Caco-2 (cell line): Measurements from ENCODE around the gene RD3L. TPM values are rescaled to one million over a fixed set of nuclear protein-coding genes. Genes with fewer than 3 reads are reported as not detected.

ENCODE experiments used
- BruUV-seq: library from RNA; stranded (reverse); fragments of 400-500 nt; replicated peaks from 2 replicates; lab custom pipeline; 2021; lab: Mats Ljungman, UMichigan
- CTCF ChIA-PET: fragments of 300-600 bp; sonication (Branson Sonifier 250); formaldehyde crosslinking; loops from one replicate; lab custom pipeline; 2022; ENCODE audit warnings: antibody characterized with exemption; lab: Charles Lee
- POLR2A ChIA-PET: fragments of 300-600 bp; sonication (Branson Sonifier 250); formaldehyde crosslinking; loops from one replicate; lab custom pipeline; 2022; ENCODE audit warnings: antibody characterized with exemption; lab: Charles Lee
- DNase-seq, 2 experiments: peaks; one replicate each; pipeline versions ENCODE4 v3.0.0 to v3.0.0-alpha.2; 2020 to 2022
- H3K27me3 ChIP-seq: replicated peaks from 2 replicates; pipeline ENCODE4 v1.6.0; 2011; ENCODE audit warnings: low read length; ENCODE audit not compliant: control insufficient read depth, insufficient read depth
- H3K36me3 ChIP-seq: 2 replicates; pipeline ENCODE4 v1.5.1; 2011; ENCODE audit warnings: low read length; ENCODE audit not compliant: control insufficient read depth, insufficient read depth
- H3K4me1 ChIP-seq: fragments of 250-450 bp; sonication (Bioruptor Pico); 2 replicates; pipeline ENCODE4 v1.5.1; 2020; ENCODE audit warnings: mild to moderate bottlenecking
- H3K4me3 ChIP-seq: 2 replicates; pipeline ENCODE4 v1.5.1; 2011; ENCODE audit warnings: low read depth, mild to moderate bottlenecking, control low read depth, low read length
- H3K9me3 ChIP-seq: fragments of 250-450 bp; sonication (Bioruptor Pico); 2 replicates; pipeline ENCODE4 v1.5.1; 2020; ENCODE audit warnings: mild to moderate bottlenecking, moderate library complexity
- H3K27ac Mint-ChIP-seq: one replicate; pipeline ENCODE4 v1.8.0; 2022; ENCODE audit warnings: mixed read lengths; ENCODE audit not compliant: unreplicated experiment
- H3K27me3 Mint-ChIP-seq: one replicate; pipeline ENCODE4 v1.8.0; 2022; ENCODE audit warnings: mixed read lengths; ENCODE audit not compliant: insufficient read depth, unreplicated experiment
- H3K36me3 Mint-ChIP-seq: one replicate; pipeline ENCODE4 v1.8.0; 2022; ENCODE audit warnings: mild to moderate bottlenecking, mixed read lengths; ENCODE audit not compliant: insufficient read depth, unreplicated experiment
- H3K4me1 Mint-ChIP-seq: one replicate; pipeline ENCODE4 v1.8.0; 2022; ENCODE audit warnings: low read depth, mixed read lengths; ENCODE audit not compliant: unreplicated experiment
- H3K4me3 Mint-ChIP-seq: one replicate; pipeline ENCODE4 v1.8.0; 2022; ENCODE audit warnings: mild to moderate bottlenecking, moderate library complexity, mixed read lengths; ENCODE audit not compliant: unreplicated experiment
- H3K9me3 Mint-ChIP-seq: one replicate; pipeline ENCODE4 v1.8.0; 2022; ENCODE audit warnings: mixed read lengths; ENCODE audit not compliant: unreplicated experiment
- intact Hi-C: fragments of 100-400 bp; cut with micrococcal nuclease; formaldehyde crosslinking; loops from one replicate; pipeline ENCODE4 v1.10.0; 2022; ENCODE audit not compliant: unreplicated experiment
- total RNA-seq: library from RNA; stranded (reverse); gene quantifications from 2 replicates; pipeline ENCODE4 v1.2.3, GENCODE V29; 2022
- TF ChIP-seq, protein P1 (sequence below), 2 experiments: fragments of 200-600 bp in 1 of 2; IDR thresholded peaks; 1 replicate in 1 of 2; 2 replicates in 1 of 2; pipeline versions ENCODE4 v1.5.1 to v1.8.0; 2011 to 2022; ENCODE audit warnings: antibody characterized with exemption in 1 of 2, control low read depth in 1 of 2, inconsistent platforms in 1 of 2, low read depth in 1 of 2, low read length in 1 of 2, mild to moderate bottlenecking in 1 of 2, moderate library complexity in 1 of 2; ENCODE audit not compliant: insufficient read depth in 1 of 2, severe bottlenecking in 1 of 2, unreplicated experiment in 1 of 2

RD3L gene
- total RNA-seq, 1 experiment from 2014 or later, result not detected

DNA sequence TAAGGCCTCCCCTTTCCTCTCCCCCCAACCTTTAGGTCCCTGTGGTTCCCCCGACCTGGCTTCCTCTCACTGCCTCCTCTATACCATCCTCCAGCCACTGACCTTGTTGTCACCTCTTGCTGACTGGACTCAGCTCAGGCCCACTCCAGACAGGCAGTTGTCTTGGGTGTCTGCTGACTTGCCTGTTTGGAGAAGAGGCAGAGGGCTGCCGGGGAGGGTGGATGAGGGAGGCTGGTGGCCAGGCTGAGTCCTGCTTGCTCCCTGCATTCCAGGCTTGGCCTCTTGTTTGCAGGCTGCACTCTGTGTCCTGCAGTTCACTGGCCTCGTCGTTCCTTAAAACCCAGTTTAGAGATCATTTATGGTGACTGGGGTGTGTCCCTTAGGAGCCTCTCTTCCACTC, 31.0 kb upstream of the RD3L start:
- Histone ChIP-seq H3K4me1 (no peaks in the 10 kb centered on the region), H3K36me3 (no peaks in the 10 kb centered on the region), H3K4me3 (no peak overlapping the region), H3K9me3 (no peaks in the 10 kb centered on the region), H3K27me3 (no peaks in the 10 kb centered on the region)
- Mint-ChIP-seq H3K4me1 (no peaks in the 10 kb centered on the region), H3K9me3 (no peaks in the 10 kb centered on the region), H3K27me3 (no peaks in the 10 kb centered on the region), H3K4me3 (no peak overlapping the region), H3K36me3 (no peaks in the 10 kb centered on the region), H3K27ac (no peak overlapping the region)
- TF ChIP-seq, protein P1, sequence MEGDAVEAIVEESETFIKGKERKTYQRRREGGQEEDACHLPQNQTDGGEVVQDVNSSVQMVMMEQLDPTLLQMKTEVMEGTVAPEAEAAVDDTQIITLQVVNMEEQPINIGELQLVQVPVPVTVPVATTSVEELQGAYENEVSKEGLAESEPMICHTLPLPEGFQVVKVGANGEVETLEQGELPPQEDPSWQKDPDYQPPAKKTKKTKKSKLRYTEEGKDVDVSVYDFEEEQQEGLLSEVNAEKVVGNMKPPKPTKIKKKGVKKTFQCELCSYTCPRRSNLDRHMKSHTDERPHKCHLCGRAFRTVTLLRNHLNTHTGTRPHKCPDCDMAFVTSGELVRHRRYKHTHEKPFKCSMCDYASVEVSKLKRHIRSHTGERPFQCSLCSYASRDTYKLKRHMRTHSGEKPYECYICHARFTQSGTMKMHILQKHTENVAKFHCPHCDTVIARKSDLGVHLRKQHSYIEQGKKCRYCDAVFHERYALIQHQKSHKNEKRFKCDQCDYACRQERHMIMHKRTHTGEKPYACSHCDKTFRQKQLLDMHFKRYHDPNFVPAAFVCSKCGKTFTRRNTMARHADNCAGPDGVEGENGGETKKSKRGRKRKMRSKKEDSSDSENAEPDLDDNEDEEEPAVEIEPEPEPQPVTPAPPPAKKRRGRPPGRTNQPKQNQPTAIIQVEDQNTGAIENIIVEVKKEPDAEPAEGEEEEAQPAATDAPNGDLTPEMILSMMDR (IDR thresholded peaks at IDR 0.05; ENCODE audit: insufficient read depth in 1 of 2, low read depth in 1 of 2, low read length in 1 of 2, severe bottlenecking in 1 of 2, unreplicated experiment in 1 of 2), result no peak
- ChIA-PET POLR2A (no interaction called here), CTCF (no interaction called here)
- BruUV-seq, result no TSS peak
- intact Hi-C loops, result no loop called here
- no peak for DNase-seq

DNA sequence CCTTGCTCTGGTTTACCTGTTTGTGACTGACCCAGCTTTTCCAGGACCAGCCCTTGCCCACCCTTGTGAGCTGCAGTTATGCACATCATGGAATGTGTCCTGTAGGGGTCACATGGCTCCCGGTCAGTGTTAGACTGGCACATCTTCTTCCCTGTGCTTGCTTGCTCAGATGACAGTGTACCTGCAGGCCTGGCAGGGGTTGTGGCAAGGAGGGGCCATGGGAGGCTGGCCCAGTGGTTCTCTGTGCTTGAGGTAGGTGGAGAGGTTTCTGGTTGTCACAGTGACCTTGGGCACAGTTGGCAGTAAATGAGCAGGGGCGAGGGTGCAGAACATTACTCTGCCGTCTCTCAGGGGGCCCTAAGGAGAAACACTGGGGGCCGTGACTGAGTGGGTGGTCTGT, 27.6 kb upstream of the RD3L start:
- BruUV-seq, result no TSS peak
- no peaks in the 10 kb centered on the region for H3K27me3 ChIP-seq
- Mint-ChIP-seq H3K4me3 (no peak overlapping the region), H3K4me1 (no peaks in the 10 kb centered on the region), H3K27me3 (peaks cover 3% of the 10 kb centered on the region), H3K9me3 (no peaks in the 10 kb centered on the region), H3K27ac (no peak overlapping the region), H3K36me3 (no peaks in the 10 kb centered on the region)
- H3K4me1 ChIP-seq, result no peaks in the 10 kb centered on the region
- TF ChIP-seq, protein P1 (IDR thresholded peaks at IDR 0.05; ENCODE audit: insufficient read depth in 1 of 2, low read depth in 1 of 2, low read length in 1 of 2, severe bottlenecking in 1 of 2, unreplicated experiment in 1 of 2), result no peak
- H3K9me3 ChIP-seq, result no peaks in the 10 kb centered on the region
- H3K36me3 ChIP-seq, result no peaks in the 10 kb centered on the region
- ChIA-PET POLR2A (no interaction called here), CTCF (interaction anchor here (0.6 kb wide), 1 partner anchor 1422 kb away, joined by 3 read pairs; no protein-coding TSS in a partner anchor)
- DNase-seq, result no peak
- H3K4me3 ChIP-seq, result no peak overlapping the region
- intact Hi-C loops, result no loop called here

DNA sequence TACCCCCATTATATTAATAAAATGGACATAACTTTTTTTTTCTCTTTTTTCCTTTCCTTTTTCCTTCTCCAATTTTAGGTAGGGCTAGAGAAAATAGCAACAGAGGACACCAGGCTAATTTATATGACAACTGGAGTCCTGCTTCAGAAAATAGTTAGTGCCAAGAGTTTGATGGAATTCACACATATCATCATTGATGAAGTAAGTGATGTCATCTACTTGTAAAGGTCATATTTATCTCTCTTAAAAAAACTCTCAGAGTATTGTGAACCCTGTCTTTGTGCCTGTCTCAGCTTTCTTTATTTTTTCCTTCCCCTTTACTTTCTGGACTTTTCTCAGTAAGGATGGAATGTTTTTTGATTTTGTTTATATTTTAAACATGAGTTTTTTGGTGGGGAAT, 24.3 kb upstream of the RD3L start:
- DNase-seq, result no peak
- CTCF ChIA-PET, result no interaction called here
- H3K9me3 ChIP-seq, result no peaks in the 10 kb centered on the region
- H3K4me3 Mint-ChIP-seq, result no peak overlapping the region
- no peaks in the 10 kb centered on the region for H3K36me3 ChIP-seq
- POLR2A ChIA-PET, result no interaction called here
- no peak overlapping the region for H3K27ac Mint-ChIP-seq
- H3K36me3 Mint-ChIP-seq, result no peaks in the 10 kb centered on the region
- BruUV-seq, result no TSS peak
- H3K4me1 Mint-ChIP-seq, result no peaks in the 10 kb centered on the region
- no peaks in the 10 kb centered on the region for H3K27me3 ChIP-seq
- peaks cover 8% of the 10 kb centered on the region for H3K27me3 Mint-ChIP-seq
- H3K9me3 Mint-ChIP-seq, result no peaks in the 10 kb centered on the region
- TF ChIP-seq, protein P1 (IDR thresholded peaks at IDR 0.05; ENCODE audit: insufficient read depth in 1 of 2, low read depth in 1 of 2, low read length in 1 of 2, severe bottlenecking in 1 of 2, unreplicated experiment in 1 of 2), result no peak
- no peak overlapping the region for H3K4me3 ChIP-seq
- intact Hi-C loops, result no loop called here
- H3K4me1 ChIP-seq, result no peaks in the 10 kb centered on the region
